Measurements from ENCODE around the gene CACNA1H.
"Not testable (repeated sequence)": the region's sequence is repeated elsewhere in the genome, so short reads cannot be mapped to it uniquely, and the experiment has no call there.

CACNA1H gene

GRCh38 chr16:1185460-1186207 is 32.7 kb downstream of the CACNA1H start:
- in situ Hi-C loops (cut with MboI; ENCODE audit: low sequenced_read_pairs): not testable (repeated sequence)

- in situ Hi-C loops (cut with MboI; ENCODE audit: low sequenced_read_pairs): no loop called here
These were observed 35.7 kb downstream of the CACNA1H start for GRCh38 chr16:1188432-1189189.

- in situ Hi-C loops (cut with MboI; ENCODE audit: low sequenced_read_pairs): no loop called here
These were observed 36.5 kb downstream of the CACNA1H start for GRCh38 chr16:1189455-1189854.

GRCh38 chr16:1190789-1191188 is 37.9 kb downstream of the CACNA1H start:
- in situ Hi-C loops (cut with MboI; ENCODE audit: low sequenced_read_pairs): not testable (repeated sequence)

- in situ Hi-C loops (cut with MboI; ENCODE audit: low sequenced_read_pairs): no loop called here
These were observed 39.6 kb downstream of the CACNA1H start for GRCh38 chr16:1192384-1193073.

GRCh38 chr16:1193143-1193824 is 40.4 kb downstream of the CACNA1H start:
- in situ Hi-C loops (cut with MboI; ENCODE audit: low sequenced_read_pairs): no loop called here

GRCh38 chr16:1193825-1194581 is 41.1 kb downstream of the CACNA1H start:
- in situ Hi-C loops (cut with MboI; ENCODE audit: low sequenced_read_pairs): no loop called here

- in situ Hi-C loops (cut with MboI; ENCODE audit: low sequenced_read_pairs): no loop called here
These were observed 41.9 kb downstream of the CACNA1H start for GRCh38 chr16:1194665-1195392.

- in situ Hi-C loops (cut with MboI; ENCODE audit: low sequenced_read_pairs): no loop called here
These were observed 42.4 kb downstream of the CACNA1H start for GRCh38 chr16:1195393-1195666.

GRCh38 chr16:1196494-1196893 is 43.6 kb downstream of the CACNA1H start:
- in situ Hi-C loops (cut with MboI; ENCODE audit: low sequenced_read_pairs): no loop called here

GRCh38 chr16:1197237-1197866 is 44.4 kb downstream of the CACNA1H start:
- in situ Hi-C loops (cut with MboI; ENCODE audit: low sequenced_read_pairs): no loop called here

GRCh38 chr16:1198194-1198593 is 45.3 kb downstream of the CACNA1H start:
- in situ Hi-C loops (cut with MboI; ENCODE audit: low sequenced_read_pairs): no loop called here

- in situ Hi-C loops (cut with MboI; ENCODE audit: low sequenced_read_pairs): not testable (repeated sequence)
These were observed 45.9 kb downstream of the CACNA1H start for GRCh38 chr16:1198671-1199346.

- in situ Hi-C loops (cut with MboI; ENCODE audit: low sequenced_read_pairs): no loop called here
These were observed 46.6 kb downstream of the CACNA1H start for GRCh38 chr16:1199347-1200013.

- in situ Hi-C loops (cut with MboI; ENCODE audit: low sequenced_read_pairs): no loop called here
These were observed 47.2 kb downstream of the CACNA1H start for GRCh38 chr16:1200014-1200627.

GRCh38 chr16:1201444-1201843 is 48.5 kb downstream of the CACNA1H start:
- in situ Hi-C loops (cut with MboI; ENCODE audit: low sequenced_read_pairs): no loop called here

- in situ Hi-C loops (cut with MboI; ENCODE audit: low sequenced_read_pairs): no loop called here
These were observed 49.4 kb downstream of the CACNA1H start for GRCh38 chr16:1202274-1202673.

- in situ Hi-C loops (cut with MboI; ENCODE audit: low sequenced_read_pairs): no loop called here
These were observed 52.0 kb downstream of the CACNA1H start for GRCh38 chr16:1204933-1205332.
